GM21723 (cell line): ENCODE data around the gene PTPMT1.
"Not testable (repeated sequence)": the region's sequence is repeated elsewhere in the genome, so short reads cannot be mapped to it uniquely, and the experiment has no call there.

Experiments used
- ATAC-seq: cut with Tn5 transposase; IDR thresholded peaks from one replicate; pipeline ENCODE4 v1.9.1; 2021; ENCODE audit warnings: mild to moderate bottlenecking, moderate library complexity; ENCODE audit not compliant: unreplicated experiment

PTPMT1 gene, protein sequence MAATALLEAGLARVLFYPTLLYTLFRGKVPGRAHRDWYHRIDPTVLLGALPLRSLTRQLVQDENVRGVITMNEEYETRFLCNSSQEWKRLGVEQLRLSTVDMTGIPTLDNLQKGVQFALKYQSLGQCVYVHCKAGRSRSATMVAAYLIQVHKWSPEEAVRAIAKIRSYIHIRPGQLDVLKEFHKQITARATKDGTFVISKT

DNA sequence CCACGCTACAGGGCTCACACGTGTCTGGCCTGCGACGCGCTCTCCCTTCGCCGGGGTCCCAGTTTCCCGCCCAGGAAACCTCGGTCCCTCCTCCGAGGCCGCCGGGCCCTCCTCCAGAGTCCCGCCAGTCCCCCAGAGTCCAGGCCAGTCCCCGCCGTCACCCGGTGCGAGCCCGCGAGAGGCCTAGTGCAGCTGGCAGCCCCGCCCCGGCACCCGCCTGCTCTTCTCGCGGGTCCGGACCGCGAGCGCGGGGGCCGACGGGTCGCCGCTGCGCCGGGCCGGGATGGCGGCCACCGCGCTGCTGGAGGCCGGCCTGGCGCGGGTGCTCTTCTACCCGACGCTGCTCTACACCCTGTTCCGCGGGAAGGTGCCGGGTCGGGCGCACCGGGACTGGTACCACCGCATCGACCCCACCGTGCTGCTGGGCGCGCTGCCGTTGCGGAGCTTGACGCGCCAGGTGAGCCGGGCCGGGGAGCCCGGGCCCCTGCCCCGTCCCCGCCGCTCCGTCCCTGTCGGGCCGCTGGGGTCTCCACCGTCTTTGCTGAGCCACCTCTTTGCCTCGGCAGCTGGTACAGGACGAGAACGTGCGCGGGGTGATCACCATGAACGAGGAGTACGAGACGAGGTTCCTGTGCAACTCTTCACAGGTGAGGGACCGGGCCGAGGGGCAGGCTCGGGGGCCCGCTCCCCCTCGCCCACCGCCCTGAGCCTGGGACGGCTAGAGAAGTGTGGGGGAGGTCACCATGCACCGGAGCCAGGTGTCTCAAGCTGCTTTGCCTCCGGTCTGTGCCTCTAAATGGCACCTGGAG lies at the start of gene PTPMT1:
TSS of gene PTPMT1 (plus strand) at position 260 of the 809 bp plus-strand sequence. CDS start at position 284, 24 bp downstream.
- ATAC-seq: peak; percentile 82

DNA sequence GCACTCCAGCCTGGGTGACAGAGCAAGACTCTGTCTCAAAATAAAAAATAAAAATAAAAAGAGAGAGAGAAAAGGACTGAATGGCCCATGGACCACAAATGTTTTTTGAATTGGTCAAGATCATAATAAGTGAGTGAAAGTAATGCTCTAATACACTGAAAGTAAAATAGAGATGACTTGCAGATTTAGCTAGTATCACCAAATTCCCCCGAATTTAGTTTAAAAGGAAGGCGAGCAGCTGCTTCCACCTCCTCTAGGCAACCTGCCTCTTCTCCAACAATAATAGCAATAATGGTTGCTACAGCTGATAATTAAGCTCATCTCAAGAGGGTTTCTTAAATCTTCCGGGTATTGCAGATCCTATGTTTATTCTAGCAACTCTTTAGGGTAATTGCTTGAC lies 49.2 kb upstream of the PTPMT1 start:
- ATAC-seq: no peak

DNA sequence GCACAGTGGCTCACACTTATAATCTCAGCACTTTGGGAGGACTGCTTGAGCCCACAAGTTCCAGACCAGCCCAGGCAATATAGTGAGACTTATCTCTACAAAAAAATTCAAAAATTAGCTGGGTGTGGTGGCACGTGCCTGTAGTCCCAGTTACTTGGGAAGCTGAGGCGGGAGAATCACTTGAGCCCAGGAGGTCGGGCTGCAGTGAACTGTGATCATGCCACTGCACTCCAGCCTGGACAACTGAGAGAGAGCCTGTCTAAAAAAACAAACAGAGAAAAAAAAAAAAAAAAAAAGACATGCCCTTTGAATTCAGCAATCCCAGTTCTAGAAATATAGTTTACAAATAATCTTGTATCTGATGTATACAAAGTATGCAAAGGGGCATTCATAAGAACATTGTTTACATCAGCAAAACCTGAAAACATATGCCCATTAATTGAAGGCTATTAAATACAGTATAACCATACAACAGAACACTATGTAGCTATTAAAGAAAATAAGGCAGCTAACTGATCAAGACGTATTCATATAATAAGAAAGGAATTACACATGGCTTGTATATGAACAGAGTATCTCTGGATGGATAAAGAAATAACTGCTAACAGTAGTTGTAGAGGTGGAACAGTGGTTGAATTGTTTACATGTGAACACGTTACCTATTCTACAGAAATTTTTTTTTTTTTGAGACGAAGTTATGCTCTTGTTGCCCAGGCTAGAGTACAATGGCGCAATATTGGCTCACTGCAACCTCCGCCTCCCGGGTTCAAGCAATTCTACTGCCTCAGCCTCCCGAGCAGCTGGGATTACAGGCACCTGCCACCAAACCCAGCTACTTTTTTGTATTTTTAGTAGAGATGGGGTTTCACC lies 48.2 kb upstream of the PTPMT1 start:
- ATAC-seq: no peak

DNA sequence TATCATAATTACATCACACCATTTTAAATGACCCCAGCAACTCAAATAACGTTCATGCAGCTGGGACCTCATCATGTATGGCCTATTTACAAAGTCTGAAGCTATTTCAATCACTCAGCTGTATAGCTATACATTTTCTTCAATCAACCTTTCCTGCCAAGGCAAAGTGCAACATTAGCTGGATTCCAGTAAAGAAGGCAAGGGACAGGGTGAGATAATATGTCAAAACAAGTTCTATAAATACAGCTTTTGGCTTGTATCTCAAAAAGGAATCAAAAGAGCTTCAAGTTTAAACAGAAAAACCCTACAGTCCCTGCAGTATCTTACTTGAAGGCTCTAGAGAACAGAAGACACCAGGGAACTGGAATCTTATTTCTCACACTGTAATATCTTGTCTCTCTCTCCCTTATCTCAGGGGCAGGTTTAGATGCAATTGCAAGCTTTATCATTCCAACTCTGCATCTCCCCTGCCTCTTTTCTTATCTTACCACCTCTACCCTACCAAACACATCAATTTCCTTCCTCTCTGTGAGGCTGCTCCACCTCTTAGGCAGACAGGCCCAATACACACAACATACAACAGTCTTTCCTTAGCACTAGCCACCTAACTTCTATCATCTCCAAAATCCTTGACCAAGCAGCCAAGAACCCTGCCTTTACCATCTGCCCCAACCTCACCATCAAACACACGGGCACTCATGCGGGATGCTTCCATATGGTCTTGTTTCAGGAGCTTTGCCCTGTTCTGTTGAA lies 47.0 kb upstream of the PTPMT1 start:
- no peak for ATAC-seq

DNA sequence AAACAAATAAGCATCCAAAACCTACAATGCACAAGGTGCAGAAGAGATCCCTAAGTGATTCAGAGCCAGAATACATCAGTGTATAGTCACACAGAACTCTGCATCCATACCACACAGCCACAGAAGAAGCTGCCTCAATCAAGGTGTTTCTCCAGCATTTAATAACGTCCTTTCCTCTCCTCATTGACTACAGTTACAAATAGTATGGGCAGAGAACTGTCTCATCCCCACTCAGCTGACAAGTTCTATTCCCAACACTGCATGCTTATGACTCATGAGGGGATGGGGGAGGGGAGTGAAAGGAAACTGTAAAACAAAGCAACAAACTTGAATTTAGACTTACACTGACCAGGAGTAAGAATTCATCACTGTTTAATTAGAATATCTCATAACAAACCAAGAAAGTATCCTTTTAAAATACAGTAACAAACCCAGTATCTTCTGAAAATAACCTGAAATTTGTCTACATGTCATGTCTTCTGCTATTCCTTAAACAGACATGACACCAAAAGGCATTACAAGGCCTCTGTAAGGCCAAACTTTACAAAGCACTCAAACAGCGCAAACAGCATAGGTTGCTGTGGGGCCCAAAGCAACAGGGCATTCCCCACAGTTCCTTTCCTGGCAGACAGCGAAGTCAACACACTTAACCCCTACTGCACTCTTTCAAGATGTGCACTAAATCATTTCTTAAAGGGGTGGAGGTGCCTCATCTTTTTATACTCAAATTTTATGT lies 41.7 kb upstream of the PTPMT1 start:
- peak; percentile 57 for ATAC-seq

DNA sequence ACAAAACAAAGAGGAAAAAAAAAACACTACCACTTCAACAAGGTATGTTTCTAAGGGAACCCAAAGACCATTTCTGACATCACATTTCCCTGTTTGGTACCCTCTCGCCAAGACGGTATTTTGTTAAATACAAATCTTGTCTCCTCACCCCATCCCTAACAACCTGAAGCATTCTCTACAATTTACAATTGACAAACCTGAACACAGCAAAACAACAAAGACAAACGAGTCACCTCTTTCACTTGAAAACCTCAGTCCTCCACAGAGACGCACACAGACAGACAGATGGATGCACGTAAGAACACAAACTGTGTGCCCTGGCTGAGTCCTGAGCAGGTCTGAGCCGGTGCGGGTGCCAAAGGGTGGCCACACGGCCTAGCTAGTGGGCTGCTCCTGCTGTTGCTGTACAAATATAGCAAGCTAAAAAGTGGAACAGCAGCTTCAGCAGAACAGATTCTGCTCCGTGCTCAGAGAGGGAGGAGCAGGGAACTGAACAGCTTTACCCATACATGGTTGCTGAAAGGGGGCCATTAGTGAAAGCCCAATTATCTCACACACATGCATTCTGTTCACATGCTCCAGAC lies 41.0 kb upstream of the PTPMT1 start:
- ATAC-seq: peak; percentile 23

DNA sequence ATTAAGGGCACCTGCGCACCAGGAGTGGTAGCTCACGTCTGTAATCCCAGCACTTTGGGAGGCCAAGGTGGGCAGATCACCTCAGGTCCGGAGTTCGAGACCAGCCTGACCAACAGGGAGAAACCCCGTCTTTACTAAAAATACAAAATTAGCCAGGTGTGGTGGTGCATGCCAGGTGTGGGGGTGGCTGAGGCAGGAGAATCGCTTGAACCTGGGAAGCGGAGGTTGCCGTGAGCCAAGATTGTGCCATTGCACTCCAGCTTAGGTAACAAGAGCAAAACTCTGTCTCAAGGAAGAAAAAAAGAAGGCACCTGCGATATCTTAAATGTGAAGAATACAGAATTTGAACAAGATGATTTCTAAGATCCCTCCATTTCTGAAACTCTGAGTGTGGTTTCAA lies 39.4 kb upstream of the PTPMT1 start:
- ATAC-seq: not testable (repeated sequence)

DNA sequence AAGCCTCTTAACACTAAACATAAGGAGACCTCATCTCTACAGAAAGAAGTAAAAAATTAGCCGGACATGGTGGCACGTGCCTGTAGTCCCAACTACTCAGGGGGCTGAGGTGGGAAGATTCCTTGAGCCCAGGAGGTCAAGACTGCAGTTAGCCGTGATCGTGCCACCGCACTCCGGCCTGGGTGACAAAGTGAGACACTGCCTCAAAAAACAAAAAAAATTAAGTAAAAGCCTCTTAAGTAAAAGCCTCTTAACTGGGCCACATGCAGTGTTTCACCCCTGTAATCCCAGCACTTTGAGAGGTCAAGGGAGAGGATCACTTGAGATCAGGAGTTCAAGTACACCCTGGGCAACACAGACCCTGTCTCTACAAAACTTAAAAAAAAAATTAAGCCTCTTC lies 38.2 kb upstream of the PTPMT1 start:
- no peak for ATAC-seq

DNA sequence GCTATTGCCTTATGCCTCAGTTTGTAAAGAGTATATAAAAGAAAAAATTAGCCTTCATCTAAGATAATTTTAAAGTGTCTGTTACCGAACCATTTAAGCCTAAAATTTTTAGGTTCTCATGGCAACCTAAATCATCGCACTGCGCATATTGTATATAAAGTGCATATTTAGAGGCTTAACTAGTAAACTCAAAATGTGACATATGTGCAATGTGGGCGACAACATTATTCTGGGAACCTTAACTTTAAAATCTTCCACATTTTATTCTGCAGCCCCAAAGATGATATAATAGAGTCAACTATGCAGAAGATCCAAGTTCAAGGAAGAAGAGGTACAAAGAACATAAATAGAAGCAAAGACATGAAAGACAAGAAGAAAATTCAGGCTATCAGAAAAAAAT lies 35.4 kb upstream of the PTPMT1 start:
- ATAC-seq: no peak

DNA sequence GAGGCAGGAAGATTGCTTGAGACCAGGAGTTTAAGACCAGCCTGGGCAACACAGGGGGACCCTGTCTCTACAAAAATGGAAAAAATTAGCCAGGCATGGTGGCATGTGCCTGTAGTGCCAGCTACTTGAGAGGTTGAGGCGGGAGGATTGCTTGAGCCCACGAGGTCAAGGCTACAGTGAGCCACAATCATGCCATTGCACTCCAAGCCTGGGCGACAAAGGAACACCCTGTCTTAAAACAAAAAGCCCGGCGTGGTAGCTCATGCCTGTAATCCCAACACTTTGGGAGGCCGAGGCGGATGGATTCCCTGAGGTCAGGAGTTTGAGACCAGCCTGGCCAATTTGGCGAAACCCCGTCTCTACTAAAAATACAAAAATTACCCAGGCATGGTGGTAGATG lies 34.7 kb upstream of the PTPMT1 start:
- ATAC-seq: not testable (repeated sequence)

DNA sequence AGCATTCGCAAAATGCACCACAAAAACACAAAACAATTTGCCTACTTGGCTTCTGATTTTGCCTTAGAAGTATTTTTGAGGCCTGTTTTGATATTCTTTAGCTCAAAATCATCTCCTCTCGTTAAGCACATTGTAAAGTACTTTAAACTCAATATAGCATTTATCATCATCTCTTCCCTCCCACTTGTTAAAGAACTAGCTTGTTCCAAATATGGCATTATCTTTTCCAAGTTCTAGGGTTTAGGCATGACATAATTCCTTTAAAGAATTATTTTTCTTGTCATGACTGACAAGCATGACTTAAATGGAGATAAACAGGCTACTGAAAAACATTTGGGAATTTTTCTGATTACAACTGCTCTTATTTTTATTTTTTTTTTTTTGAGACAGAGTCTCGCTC lies 33.7 kb upstream of the PTPMT1 start:
- no peak for ATAC-seq

DNA sequence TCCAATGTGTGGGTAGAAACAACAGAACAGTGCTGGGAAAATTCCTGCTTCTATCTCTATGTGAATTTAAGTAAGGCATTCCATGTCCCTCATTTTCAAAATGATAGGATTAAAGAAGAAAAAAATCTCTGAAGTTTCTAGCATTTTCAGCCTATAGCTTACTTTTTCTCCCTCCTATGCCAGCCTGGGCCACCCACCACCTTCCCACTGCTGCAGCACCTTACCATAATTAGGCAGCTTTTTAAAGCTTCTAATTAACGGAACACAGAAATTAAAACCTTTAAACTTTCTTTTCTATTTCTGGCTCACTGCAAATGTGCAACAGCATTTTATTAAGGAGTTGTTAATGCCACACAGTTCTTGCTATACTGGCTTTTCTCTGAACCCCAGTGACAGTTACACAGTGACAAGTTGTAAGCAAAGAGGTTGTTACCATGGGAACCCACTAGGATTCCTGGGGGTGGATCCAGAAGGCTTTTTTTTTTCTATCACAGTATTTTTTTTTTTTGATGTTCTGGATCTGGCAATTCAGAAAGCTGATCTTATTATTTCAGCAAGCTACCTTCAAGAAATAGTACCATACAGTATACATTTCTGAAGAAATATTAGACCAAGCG lies 32.7 kb upstream of the PTPMT1 start:
- ATAC-seq: no peak

DNA sequence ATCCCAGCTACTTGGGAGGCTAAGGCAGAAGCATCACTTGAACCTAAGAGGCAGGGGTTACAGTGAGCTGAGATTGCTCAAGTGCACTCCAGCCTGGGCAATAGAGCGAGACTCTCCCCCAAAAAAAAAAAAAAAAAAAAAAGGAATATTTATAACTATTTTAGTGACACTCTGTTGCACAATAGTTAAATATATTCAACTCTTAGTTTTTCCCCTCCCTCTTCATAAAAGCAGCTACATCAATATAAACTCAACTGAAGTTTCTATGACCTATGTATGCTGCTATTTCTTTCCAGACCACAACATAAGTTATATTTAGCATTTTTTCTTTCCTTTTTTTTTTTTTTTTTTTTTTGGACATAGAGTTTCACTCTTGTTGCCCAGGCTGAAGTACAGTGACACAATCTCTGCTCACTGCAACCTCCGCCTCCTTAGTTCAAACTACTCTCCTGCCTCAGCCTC lies 31.7 kb upstream of the PTPMT1 start:
- ATAC-seq: no peak

DNA sequence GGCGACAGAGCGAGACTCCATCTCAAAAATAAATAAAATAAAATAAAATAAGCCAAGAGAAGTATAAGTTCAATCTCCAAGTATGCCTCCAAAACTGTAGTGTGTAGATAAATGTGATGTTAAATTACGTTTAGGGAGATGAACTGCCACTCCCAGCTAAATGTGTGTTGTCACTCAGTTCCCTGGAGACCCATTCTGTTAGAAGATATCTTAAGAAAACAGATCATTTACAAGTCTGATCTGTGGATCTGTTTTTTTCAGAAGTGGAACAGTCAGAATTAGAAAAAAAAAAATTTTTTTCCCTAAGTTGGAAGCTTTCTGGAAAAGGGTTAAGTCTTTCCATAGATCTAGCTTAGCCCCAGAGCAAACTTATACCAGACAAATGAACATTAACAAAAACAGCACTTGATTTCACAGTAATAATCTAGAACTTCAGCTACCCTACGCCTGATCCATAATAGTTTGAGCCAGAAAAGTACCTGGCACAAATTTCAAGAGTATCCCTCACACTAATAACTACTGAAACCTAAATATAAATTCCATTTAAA lies 30.6 kb upstream of the PTPMT1 start:
- ATAC-seq: no peak

DNA sequence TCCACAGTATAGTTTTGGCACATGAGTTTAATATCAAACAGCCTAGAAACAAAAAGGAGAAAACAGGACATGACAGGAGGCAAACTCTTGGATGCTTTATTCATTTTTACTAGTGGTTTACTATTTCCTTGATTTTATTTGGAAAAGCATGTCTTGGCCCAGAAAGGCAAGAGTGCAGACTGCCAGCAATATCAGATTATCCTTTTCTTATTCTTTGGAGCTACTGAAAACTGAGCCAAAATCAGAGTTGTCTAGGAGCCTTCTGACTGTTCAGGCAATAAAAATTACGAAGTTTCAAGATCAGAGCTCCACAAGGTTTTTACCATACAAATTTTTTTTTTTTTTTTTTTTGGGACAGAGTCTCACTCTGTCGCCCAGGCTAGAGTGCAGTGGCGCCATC lies 28.5 kb upstream of the PTPMT1 start:
- ATAC-seq: no peak

DNA sequence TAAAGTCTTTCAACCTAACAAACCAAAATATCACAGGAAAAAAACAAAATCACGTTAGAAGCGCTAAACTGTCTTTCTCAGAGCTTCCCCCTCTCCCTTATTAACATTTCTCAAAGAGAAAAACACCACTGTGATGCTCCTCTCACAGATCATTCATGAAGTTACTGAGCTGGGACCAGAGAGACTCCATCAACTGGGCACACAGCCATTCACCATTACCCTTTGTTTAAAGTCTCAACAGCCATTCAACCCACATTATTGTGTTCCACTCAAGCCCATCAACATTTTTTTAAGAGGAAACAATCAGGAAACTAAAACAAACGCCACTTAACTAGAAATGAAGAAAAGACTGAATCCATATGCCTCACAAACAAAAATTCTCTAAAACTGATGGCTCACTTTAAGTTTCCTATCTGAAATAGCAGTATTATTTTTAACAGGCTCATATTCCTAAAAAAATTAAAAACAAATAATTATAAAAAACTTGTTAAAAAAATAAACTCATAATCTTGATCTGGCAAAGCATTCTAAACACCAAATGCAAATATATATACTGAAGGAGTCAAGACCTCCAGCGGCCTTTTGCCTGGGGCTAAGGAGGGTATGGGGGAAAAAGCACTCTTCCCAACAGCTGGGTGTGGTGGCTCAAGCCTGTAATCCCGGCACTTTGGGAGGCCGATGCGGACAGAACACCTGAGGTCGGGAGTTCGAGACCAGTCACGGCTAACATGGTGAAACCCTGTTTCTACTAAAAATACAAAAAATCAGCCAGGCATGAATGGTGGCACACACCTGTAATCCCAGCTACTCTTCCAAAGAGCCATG lies 26.4 kb upstream of the PTPMT1 start:
- no peak for ATAC-seq

DNA sequence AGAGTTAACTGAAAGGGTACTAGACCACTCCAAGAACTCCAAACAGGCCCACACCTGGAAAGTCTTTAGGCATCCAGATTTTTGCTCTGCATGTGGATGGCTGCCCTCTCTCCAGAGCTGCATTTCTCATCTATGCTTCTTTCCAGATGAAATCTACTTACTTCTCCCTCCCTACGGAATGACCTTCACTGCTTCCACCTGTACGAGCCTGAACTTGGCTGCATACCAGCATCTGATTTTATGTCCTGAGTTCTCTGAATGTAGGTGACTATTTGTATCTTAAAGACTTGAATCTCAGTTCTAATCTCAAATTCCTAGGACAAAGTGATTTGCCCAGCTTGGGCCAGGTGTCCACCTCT lies 25.7 kb upstream of the PTPMT1 start:
- no peak for ATAC-seq

DNA sequence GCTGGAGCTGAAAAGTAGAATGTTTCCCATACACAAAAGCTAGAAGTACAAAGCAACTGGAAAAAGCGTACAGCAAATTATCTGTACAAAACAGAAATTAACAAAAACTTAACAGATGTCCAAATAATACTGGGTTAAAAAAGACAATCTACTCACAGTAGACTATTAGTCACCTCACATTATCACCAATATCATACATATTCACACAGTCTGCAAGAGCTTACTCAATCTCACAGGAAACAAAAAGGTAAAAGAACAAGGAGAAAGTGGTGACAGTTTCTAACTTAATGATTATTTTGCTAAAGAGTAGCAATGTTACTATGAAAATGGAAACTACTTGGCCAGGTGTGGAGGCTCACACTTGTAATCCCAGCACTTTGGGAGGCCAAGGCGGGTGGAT lies 24.3 kb upstream of the PTPMT1 start:
- no peak for ATAC-seq
